NCI-H2081 (cell line): ENCODE data around the gene BCOR.
A peak's percentile ranks its signal among the peaks of the same experiment; 100 is the strongest.

ENCODE experiments used
- DNase-seq, 2 experiments: peaks; one replicate each; lab custom pipeline; 2025; lab: John Stamatoyannopoulos, UW

BCOR gene

DNA sequence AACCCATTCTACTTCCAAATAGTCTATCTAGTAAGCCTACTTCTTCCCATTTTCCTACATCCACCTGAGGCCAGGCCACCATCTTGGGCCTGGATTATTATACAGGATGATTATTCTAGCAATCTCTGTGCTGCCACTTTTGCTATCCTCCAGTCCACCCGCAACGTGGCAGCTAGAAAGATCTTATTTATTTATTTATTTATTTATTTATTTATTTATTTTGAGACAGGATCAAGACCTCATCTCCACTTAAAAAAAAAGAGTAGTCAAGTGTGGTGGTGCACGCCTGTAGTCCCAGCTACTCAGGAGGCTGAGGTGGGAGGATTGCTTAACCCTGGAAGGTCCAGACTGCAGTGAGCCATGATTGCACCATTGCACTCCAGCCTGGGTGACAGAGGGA lies 15.2 kb upstream of the BCOR start:
- no peak for DNase-seq

DNA sequence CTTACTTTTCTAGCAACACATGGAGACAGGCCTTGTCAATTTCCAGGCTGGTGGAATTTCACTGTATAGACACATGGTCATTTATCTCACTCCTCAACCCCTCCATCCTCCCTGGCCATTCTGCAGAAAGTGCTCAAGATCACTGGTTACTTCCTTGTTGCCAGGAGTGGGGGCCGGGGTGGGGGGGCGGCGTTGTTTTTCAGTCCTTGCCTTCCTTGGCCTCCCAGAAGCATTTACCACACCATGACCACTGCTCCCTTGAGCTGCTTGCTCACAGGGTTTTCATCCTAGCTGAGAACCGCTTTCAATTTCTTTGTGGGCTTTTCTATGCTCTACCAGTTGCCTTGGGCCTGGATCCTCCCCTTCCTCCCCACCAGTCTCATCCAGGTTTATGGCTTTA lies 14.1 kb upstream of the BCOR start:
- no peak for DNase-seq

DNA sequence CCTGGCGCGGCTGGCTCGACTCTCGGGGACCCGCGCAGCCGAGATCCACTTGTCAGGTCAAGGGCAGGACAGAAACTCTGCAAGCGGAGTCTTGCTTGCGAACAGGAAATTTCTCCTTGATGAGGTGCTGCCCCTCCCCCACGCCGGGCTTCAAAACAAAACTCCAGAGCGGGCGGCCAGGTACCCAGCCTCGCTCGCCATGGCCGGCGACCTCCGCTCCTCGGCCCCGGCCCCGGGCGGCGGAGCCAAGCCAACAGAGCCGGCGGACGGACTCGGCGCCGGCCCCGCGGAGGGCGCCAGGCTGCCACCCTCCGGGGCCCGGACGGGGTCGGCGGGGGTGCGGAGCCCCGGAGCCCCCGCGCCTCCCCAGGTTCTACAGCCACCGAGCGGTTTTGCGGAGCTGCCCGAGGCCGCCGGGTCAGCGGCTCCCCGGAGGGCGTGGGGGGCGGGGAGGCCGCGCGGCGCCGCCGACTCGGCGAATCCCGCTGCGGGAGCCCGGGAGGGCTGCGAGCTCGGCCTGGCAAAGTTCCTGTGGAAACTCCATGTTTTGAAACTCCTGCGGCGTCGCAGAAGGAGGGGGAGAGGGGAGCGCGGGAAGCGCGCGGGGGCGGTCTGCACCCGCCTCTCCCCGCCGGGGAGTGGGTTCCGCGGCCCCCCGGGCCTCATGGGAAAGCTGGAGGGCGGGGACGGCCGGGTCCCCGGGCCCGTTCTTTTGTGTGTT lies 11.7 kb upstream of the BCOR start:
- DNase-seq: peak; percentile 39 to 76

DNA sequence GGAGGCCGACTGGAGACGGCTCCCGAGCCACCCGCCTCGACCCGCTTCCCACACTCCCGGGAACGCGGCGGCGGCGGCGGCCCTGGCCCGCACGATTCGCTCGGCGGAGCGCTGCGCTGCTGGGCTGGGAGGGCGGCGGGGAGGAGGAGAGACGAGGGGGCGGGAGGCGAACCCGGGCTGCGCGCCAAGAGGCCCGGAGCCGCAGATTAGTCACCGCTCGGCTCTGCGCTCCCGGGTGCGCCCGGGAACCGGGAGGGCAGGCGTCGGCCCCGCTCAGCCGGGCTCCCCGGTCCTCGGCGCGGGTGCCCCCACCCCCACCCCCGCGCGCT lies 11.2 kb upstream of the BCOR start:
- DNase-seq: peak; percentile 68 to 76

DNA sequence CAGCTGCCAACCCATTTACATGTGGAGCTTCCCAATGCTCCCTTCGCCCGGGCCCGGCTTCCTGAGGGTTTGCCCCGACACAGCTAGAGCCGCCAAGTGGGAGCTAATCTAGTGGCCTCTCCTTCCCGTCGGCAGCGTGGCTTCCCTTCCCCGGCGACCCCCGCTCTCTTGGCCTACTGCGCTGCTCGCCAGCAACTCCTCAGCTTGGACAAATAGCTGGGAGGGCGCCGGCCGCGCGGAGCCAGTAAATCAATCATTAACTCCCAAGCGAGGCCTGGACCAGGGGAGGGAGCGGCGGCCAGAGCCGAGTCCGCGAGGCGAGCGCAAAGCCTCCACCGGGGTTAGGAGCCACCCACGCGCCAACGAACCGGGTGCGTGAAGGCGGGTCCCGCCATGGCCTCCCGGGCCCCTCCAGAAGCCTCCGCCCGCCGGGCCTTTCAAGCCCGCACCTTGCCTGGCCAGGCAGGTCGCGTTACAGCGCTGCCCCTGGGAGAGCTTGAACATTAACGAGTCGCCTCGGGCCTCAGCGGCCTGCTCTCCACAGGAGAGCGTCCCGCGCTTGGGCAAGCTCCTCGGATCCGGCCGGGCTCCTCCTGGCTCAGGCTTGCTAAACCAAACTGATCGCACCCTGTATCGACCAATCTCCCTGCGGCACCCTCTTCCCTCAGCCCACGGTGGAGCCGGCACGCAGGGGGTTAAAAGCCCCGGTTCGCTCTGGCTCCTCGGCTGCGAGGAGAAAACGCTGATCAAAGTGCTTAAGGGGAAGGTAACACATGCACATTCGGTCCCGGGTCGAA lies 10.6 kb upstream of the BCOR start:
- peak in 1 of 2 experiments; percentile 56 for DNase-seq

DNA sequence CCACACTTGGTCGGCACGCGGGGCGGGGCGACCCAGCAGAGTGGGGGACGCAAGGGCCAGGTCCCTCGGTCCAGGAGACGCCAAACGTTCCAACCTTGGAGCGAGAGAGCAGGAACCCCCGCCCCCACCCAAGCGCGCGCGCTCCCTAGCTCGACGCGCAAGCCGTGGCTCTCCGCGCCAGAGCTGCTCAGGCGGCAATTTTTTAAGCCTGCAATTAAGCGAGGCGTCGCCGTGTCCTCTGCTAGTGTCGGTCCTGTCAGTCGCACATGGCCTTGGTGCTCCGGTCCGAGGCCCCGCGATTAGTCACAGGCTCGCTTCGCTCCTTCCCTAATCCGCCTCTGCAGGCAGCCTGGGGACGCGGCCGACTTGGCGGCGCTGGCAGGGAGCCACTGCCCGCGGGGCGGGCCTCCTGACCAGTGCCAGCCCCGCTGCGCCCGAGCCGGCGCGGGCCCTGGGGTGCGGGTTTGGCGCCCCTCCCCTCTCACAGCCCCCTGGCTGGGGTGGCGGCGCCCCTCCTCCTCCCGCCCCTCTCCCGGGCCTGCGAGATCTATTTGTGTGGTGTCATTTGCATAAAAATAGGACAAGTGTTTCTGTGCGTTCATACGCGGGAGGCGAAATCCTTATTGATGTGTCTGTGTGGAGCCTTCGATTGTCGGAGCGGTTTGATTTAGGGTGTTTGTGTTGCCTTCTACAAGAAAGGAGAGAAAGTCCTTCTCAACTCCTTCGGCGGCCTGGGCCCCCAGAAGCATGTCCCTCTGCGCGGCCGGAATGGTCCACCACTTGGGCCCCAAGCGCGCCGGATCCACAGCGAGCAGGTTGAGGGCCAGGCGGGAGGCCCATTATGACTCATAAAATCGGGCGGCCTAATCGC lies 9.8 kb upstream of the BCOR start:
- peak; percentile 36 to 73 for DNase-seq

- DNase-seq: no peak
Observed at GRCh38 chrX:40106676-40107290, 9.0 kb upstream of the BCOR start.

- DNase-seq: peak; percentile 80 to 88
Observed at GRCh38 chrX:40105835-40106675, 8.3 kb upstream of the BCOR start.

DNA sequence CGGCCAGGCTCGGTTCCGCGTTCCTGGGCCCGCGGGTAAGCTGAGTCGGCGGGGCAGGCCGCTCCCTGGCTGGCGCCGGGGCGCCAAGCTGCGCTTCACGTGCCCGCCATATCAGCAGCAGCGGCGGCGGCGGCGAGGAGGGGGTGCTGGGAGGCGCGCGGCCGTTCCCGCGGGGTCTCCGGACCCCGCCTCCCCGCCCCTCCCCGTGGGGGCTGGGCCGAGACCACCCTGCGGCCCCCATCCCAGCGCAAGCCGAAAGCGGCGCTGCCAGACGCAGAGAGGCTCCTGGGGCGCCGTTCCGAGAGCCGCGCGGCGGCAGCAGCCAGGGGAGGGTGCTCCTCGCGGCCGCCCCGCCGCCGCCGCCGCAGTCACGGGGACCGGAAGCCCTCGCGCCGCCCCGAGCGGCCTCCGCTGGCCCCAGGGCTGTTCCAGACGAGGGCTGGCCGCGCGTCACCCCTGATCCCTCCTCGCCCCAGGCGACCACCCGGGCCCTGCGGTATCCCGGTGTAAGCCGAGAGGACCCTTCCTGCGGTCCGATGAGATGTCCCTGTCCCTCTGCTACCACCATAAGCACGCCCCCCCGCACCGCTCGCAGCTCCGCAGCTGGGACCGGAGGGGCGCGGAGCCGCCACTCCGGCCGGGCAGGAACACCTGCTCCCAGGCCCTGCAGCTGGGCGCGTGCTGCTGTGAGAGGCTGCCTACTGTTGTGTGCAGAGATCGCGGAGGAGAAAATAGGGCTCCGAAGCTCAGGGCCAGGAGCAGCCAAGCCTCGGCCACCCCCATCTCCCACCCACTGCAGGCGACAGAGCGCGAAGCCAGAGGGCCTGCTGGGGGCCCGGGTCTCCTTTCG lies 7.5 kb upstream of the BCOR start:
- peak in 1 of 2 experiments; percentile 64 for DNase-seq

- DNase-seq: no peak
Observed at GRCh38 chrX:40104630-40104984, 6.8 kb upstream of the BCOR start.

- DNase-seq: no peak
Observed at GRCh38 chrX:40103565-40104323, 6.0 kb upstream of the BCOR start.

GRCh38 chrX:40102393-40103381 lies 4.9 kb upstream of the BCOR start:
- DNase-seq: no peak

- no peak for DNase-seq
Observed at GRCh38 chrX:40101430-40101802, 3.7 kb upstream of the BCOR start.

DNA sequence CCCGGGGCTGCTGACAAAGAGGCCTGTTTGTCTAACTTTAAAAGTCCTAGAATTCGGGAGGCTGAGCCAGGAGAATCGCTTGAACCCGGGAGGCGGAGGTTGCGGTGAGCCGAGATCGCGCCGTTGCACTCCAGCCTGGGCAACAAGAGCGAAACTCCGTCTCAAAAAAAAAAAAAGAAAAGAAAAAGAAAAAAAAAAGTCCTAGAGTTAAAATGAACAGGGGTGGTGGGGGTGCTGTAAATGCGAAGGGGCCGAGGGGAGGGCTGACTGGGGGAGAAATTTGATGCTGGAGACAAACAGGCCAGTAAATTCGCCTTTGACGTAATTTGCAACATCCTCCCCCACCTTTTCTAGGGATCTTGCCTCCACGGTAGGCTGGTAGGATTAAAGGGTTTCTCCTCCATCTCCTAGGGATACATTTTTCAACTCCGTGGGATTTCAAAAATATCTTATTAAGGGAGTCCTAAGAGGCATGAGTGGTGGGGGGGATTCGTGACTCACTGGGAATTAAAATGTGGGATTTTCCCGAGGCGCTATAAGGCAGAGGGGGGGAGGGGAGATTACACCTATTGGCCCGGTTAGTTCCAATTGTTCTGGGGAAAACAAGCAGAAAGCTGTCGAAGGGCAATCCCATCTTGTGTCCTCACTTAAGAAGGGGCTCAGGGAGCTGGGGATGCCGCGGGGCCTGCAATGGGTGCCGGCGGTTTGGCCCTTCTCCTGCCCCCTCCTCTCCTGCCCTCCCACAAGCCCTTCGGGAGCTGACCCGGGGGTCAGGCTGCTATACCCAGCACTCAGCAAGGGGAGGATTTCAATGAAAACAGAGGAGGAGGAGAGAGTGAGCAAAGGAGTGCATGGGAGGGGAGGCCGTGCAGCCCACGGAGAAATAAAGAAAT lies 3.0 kb upstream of the BCOR start:
- DNase-seq: no peak

- DNase-seq: no peak
Observed at GRCh38 chrX:40100141-40100536, 2.4 kb upstream of the BCOR start.

GRCh38 chrX:40099055-40099958 lies 1.5 kb upstream of the BCOR start:
- DNase-seq: peak in 1 of 2 experiments; percentile 60
